Tibial nerve (tissue), 4 donors: ENCODE measurements around the gene XPNPEP1.

Experiments
- EP300 ChIP-seq, 2 donors: sonication (generic); formaldehyde crosslinking; IDR thresholded peaks; one replicate each; pipeline ENCODE4 v1.6.1; 2017; ENCODE audit warnings: antibody characterized with exemption in 2 of 2, mild to moderate bottlenecking in 1 of 2
- TF ChIP-seq, protein P1 (sequence below), 5 experiments: fragments of 200-600 bp in 3 of 5; fragments of 450-650 bp in 2 of 5; sonication (generic) in 3 of 5; IDR thresholded peaks; one replicate each; pipeline ENCODE4 v1.5.1; 2016 to 2019; ENCODE audit warnings: antibody characterized with exemption in 5 of 5, mild to moderate bottlenecking in 3 of 5, moderate library complexity in 2 of 5

- TF ChIP-seq, protein P1, sequence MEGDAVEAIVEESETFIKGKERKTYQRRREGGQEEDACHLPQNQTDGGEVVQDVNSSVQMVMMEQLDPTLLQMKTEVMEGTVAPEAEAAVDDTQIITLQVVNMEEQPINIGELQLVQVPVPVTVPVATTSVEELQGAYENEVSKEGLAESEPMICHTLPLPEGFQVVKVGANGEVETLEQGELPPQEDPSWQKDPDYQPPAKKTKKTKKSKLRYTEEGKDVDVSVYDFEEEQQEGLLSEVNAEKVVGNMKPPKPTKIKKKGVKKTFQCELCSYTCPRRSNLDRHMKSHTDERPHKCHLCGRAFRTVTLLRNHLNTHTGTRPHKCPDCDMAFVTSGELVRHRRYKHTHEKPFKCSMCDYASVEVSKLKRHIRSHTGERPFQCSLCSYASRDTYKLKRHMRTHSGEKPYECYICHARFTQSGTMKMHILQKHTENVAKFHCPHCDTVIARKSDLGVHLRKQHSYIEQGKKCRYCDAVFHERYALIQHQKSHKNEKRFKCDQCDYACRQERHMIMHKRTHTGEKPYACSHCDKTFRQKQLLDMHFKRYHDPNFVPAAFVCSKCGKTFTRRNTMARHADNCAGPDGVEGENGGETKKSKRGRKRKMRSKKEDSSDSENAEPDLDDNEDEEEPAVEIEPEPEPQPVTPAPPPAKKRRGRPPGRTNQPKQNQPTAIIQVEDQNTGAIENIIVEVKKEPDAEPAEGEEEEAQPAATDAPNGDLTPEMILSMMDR (IDR thresholded peaks at IDR 0.05): no peak
- TF ChIP-seq EP300 (IDR thresholded peaks at IDR 0.05): no peak
Measured at GRCh38 chr10:109947111-109947920, 24.0 kb upstream of the XPNPEP1 start.
